Measurements from ENCODE around the gene LDB3. TPM values are rescaled to one million over a fixed set of nuclear protein-coding genes. Genes with fewer than 3 reads are reported as not detected.

LDB3 gene
- total RNA-seq, 2 donors from 2014 or later: 0.05 to 0.16 TPM

- no peak for ATAC-seq
- Mint-ChIP-seq H3K27ac (no peak overlapping the region), H3K36me3 (peaks cover 0 to 6% of the 10 kb centered on the region in 2 donors)
These were observed 38.1 kb downstream of the LDB3 start for GRCh38 chr10:86706401-86706841.

GRCh38 chr10:86706977-86707376 lies 38.7 kb downstream of the LDB3 start:
- H3K9me3 Mint-ChIP-seq: no peaks in the 10 kb centered on the region
- DNase-seq (ENCODE audit: low spot score in 2 of 2): no peak
- H3K27ac Mint-ChIP-seq: no peak overlapping the region
- peaks cover 0 to 6% of the 10 kb centered on the region in 2 donors for H3K36me3 Mint-ChIP-seq
- no peak for ATAC-seq

More at GRCh38 chr10:86706401-86706841, 38.1 kb downstream of the LDB3 start:
- H3K9me3 Mint-ChIP-seq: no peaks in the 10 kb centered on the region
- DNase-seq (ENCODE audit: low spot score in 2 of 2): no peak

GRCh38 chr10:86707505-86707904 lies 39.2 kb downstream of the LDB3 start:
- ATAC-seq (no peak), DNase-seq (ENCODE audit: low spot score in 2 of 2) (no peak)
- H3K27ac Mint-ChIP-seq: no peak overlapping the region
- no peaks in the 10 kb centered on the region for H3K9me3 Mint-ChIP-seq
- H3K36me3 Mint-ChIP-seq: peaks cover 0 to 6% of the 10 kb centered on the region in 2 donors

GRCh38 chr10:86708068-86708782 lies 39.9 kb downstream of the LDB3 start:
- no peak for ATAC-seq
- Mint-ChIP-seq H3K36me3 (peaks cover 0 to 6% of the 10 kb centered on the region in 2 donors), H3K9me3 (no peaks in the 10 kb centered on the region), H3K27ac (no peak overlapping the region)
- DNase-seq (ENCODE audit: low spot score in 2 of 2): no peak

GRCh38 chr10:86708783-86709380 lies 40.6 kb downstream of the LDB3 start:
- Mint-ChIP-seq H3K27ac (no peak overlapping the region), H3K36me3 (peaks cover 0 to 6% of the 10 kb centered on the region in 2 donors), H3K9me3 (no peaks in the 10 kb centered on the region)
- DNase-seq (ENCODE audit: low spot score in 2 of 2) (no peak), ATAC-seq (no peak)

- peaks cover 0 to 6% of the 10 kb centered on the region in 2 donors for H3K36me3 Mint-ChIP-seq
- ATAC-seq (no peak), DNase-seq (ENCODE audit: low spot score in 2 of 2) (no peak)
- peak overlapping the region; percentile 94 to 97 for H3K27ac Mint-ChIP-seq
- no peaks in the 10 kb centered on the region for H3K9me3 Mint-ChIP-seq
These were observed 41.3 kb downstream of the LDB3 start for GRCh38 chr10:86709396-86710185.

- peak; percentile 89 to 92 for ATAC-seq
- peaks cover 0 to 6% of the 10 kb centered on the region in 2 donors for H3K36me3 Mint-ChIP-seq
- no peaks in the 10 kb centered on the region for H3K9me3 Mint-ChIP-seq
- peak overlapping the region; percentile 94 to 97 for H3K27ac Mint-ChIP-seq
- peak; percentile 83 to 88 for DNase-seq (ENCODE audit: low spot score in 2 of 2)
These were observed 42.7 kb downstream of the LDB3 start for GRCh38 chr10:86710987-86711512.

- DNase-seq (ENCODE audit: low spot score in 2 of 2): peak; percentile 55 to 67
- H3K9me3 Mint-ChIP-seq: no peaks in the 10 kb centered on the region
- peak; percentile 59 to 66 for ATAC-seq
- peaks cover 0 to 6% of the 10 kb centered on the region in 2 donors for H3K36me3 Mint-ChIP-seq
- peak overlapping the region; percentile 95 to 97 for H3K27ac Mint-ChIP-seq
These were observed 43.4 kb downstream of the LDB3 start for GRCh38 chr10:86711513-86712316.

- peak overlapping the region; percentile 95 to 97 for H3K27ac Mint-ChIP-seq
- DNase-seq (ENCODE audit: low spot score in 2 of 2) (no peak), ATAC-seq (no peak)
- H3K9me3 Mint-ChIP-seq: no peaks in the 10 kb centered on the region
- peaks cover 0 to 6% of the 10 kb centered on the region in 2 donors for H3K36me3 Mint-ChIP-seq
These were observed 44.0 kb downstream of the LDB3 start for GRCh38 chr10:86712317-86712707.

GRCh38 chr10:86715156-86715795 lies 47.0 kb downstream of the LDB3 start:
- Mint-ChIP-seq H3K27ac (peak overlapping the region in 1 of 2 donors; percentile 44), H3K9me3 (no peaks in the 10 kb centered on the region), H3K36me3 (peaks cover 0 to under 1% of the 10 kb centered on the region in 2 donors)
- ATAC-seq: no peak
- DNase-seq (ENCODE audit: low spot score in 2 of 2): no peak

GRCh38 chr10:86715836-86716235 lies 47.5 kb downstream of the LDB3 start:
- ATAC-seq (no peak), DNase-seq (ENCODE audit: low spot score in 2 of 2) (no peak)
- H3K27ac Mint-ChIP-seq: no peak overlapping the region
- no peaks in the 10 kb centered on the region for H3K9me3 Mint-ChIP-seq
- H3K36me3 Mint-ChIP-seq: no peaks in the 10 kb centered on the region

- no peak overlapping the region for H3K27ac Mint-ChIP-seq
- DNase-seq (ENCODE audit: low spot score in 2 of 2) (no peak), ATAC-seq (no peak)
- H3K36me3 Mint-ChIP-seq: no peaks in the 10 kb centered on the region
- H3K9me3 Mint-ChIP-seq: no peaks in the 10 kb centered on the region
These were observed 48.2 kb downstream of the LDB3 start for GRCh38 chr10:86716466-86716865.

GRCh38 chr10:86718556-86718955 lies 50.2 kb downstream of the LDB3 start:
- no peak for ATAC-seq
- Mint-ChIP-seq H3K27ac (peak overlapping the region in 1 of 2 donors; percentile 14), H3K36me3 (no peaks in the 10 kb centered on the region), H3K9me3 (no peaks in the 10 kb centered on the region)
- DNase-seq (ENCODE audit: low spot score in 2 of 2): no peak

- ATAC-seq: no peak
- no peaks in the 10 kb centered on the region for H3K9me3 Mint-ChIP-seq
These were observed 52.9 kb downstream of the LDB3 start for GRCh38 chr10:86721232-86721631.

GRCh38 chr10:86723009-86723408 lies 54.7 kb downstream of the LDB3 start:
- Mint-ChIP-seq H3K36me3 (no peaks in the 10 kb centered on the region), H3K27ac (no peak overlapping the region), H3K9me3 (no peaks in the 10 kb centered on the region)
- no peak for DNase-seq (ENCODE audit: low spot score in 2 of 2)
- ATAC-seq: no peak

More at GRCh38 chr10:86721232-86721631, 52.9 kb downstream of the LDB3 start:
- Mint-ChIP-seq H3K36me3 (no peaks in the 10 kb centered on the region), H3K27ac (no peak overlapping the region)
- DNase-seq (ENCODE audit: low spot score in 2 of 2): no peak

- H3K36me3 Mint-ChIP-seq: no peaks in the 10 kb centered on the region
- H3K9me3 Mint-ChIP-seq: no peaks in the 10 kb centered on the region
- DNase-seq (ENCODE audit: low spot score in 2 of 2): no peak
- no peak for ATAC-seq
- no peak overlapping the region for H3K27ac Mint-ChIP-seq
These were observed 56.1 kb downstream of the LDB3 start for GRCh38 chr10:86724445-86724844.
